ENCODE measurements around the gene CEP78. TPM values are rescaled to one million over a fixed set of nuclear protein-coding genes. Genes with fewer than 3 reads are reported as not detected.

CEP78 gene
- total RNA-seq, 4 donors from 2014 or later = 5.9 to 10.7 (median 7.7) TPM

GRCh38 chr9:78245401-78245800, 9.5 kb downstream of the CEP78 start:
- 91 to 95% methylated on average over 1 of the region's 1 CpG for WGBS, 2 donors
- no peak for TF ChIP-seq CTCF (IDR thresholded peaks at IDR 0.05)
- TF ChIP-seq POLR2A (IDR thresholded peaks at IDR 0.05) = no peak
- no peak for DNase-seq (ENCODE audit: low spot score in 2 of 2)
- intact Hi-C loops (cut with DNase I; ENCODE audit: low total_unique reads) = no loop called here
- no peak overlapping the region for H3K4me3 ChIP-seq (ENCODE audit: low read depth, poor library complexity, severe bottlenecking)

- no peak overlapping the region for H3K4me3 ChIP-seq (ENCODE audit: low read depth, poor library complexity, severe bottlenecking)
- no peak for TF ChIP-seq CTCF (IDR thresholded peaks at IDR 0.05)
- TF ChIP-seq POLR2A (IDR thresholded peaks at IDR 0.05) = no peak
- DNase-seq (ENCODE audit: low spot score in 2 of 2) = no peak
- intact Hi-C loops (cut with DNase I; ENCODE audit: low total_unique reads) = no loop called here
- 91 to 93% methylated on average over 1 of the region's 1 CpG for WGBS, 2 donors
Observed at GRCh38 chr9:78248635-78249034, 12.8 kb downstream of the CEP78 start.

- TF ChIP-seq CTCF (IDR thresholded peaks at IDR 0.05) = no peak
- no peak overlapping the region for H3K4me3 ChIP-seq (ENCODE audit: low read depth, poor library complexity, severe bottlenecking)
- intact Hi-C loops (cut with DNase I; ENCODE audit: low total_unique reads) = no loop called here
- no peak for DNase-seq (ENCODE audit: low spot score in 2 of 2)
Observed at GRCh38 chr9:78249542-78249941, 13.7 kb downstream of the CEP78 start.

- intact Hi-C loops (cut with DNase I; ENCODE audit: low total_unique reads) = no loop called here
- 93 to 97% methylated on average over 1 of the region's 1 CpG for WGBS, 2 donors
- no peak for DNase-seq (ENCODE audit: low spot score in 2 of 2)
- no peak overlapping the region for H3K4me3 ChIP-seq (ENCODE audit: low read depth, poor library complexity, severe bottlenecking)
- TF ChIP-seq POLR2A (IDR thresholded peaks at IDR 0.05) (no peak), CTCF (IDR thresholded peaks at IDR 0.05) (no peak)
Observed at GRCh38 chr9:78252616-78253015, 16.7 kb downstream of the CEP78 start.

- TF ChIP-seq POLR2A (IDR thresholded peaks at IDR 0.05) (no peak), CTCF (IDR thresholded peaks at IDR 0.05) (no peak)
- no peak for DNase-seq (ENCODE audit: low spot score in 2 of 2)
- 84 to 86% methylated on average over 4 of the region's 4 CpGs for WGBS, 2 donors
- no peak overlapping the region for H3K4me3 ChIP-seq (ENCODE audit: low read depth, poor library complexity, severe bottlenecking)
- intact Hi-C loops (cut with DNase I; ENCODE audit: low total_unique reads) = no loop called here
Observed at GRCh38 chr9:78253285-78253684, 17.4 kb downstream of the CEP78 start.

- no peak overlapping the region for H3K4me3 ChIP-seq (ENCODE audit: low read depth, poor library complexity, severe bottlenecking)
- 40 to 46% methylated on average over 2 of the region's 2 CpGs for WGBS, 2 donors
- TF ChIP-seq POLR2A (IDR thresholded peaks at IDR 0.05) = no peak
- TF ChIP-seq CTCF (IDR thresholded peaks at IDR 0.05) = no peak
- intact Hi-C loops (cut with DNase I; ENCODE audit: low total_unique reads) = no loop called here
- DNase-seq (ENCODE audit: low spot score in 2 of 2) = no peak
Observed at GRCh38 chr9:78261403-78262001, 25.6 kb downstream of the CEP78 start.
